MM.1S (cell line): ENCODE data around the gene KLK13.

ENCODE experiments used
- EZH2 ChIP-seq: fragments of 300-600 bp; sonication (generic); optimal IDR thresholded peaks from 2 replicates; pipeline ENCODE3; 2017; ENCODE audit warnings: low read depth, mild to moderate bottlenecking, antibody characterized with exemption, low read length, mixed read lengths
- EZH2phosphoT487 ChIP-seq: fragments of 300-600 bp; sonication (generic); IDR thresholded peaks from 2 replicates; pipeline ENCODE4 v1.6.1; 2018; ENCODE audit warnings: antibody characterized with exemption, low read length
- TF ChIP-seq, protein P1 (sequence below): fragments of 300-600 bp; sonication (generic); IDR thresholded peaks from 2 replicates; pipeline ENCODE4 v1.5.1; 2016; ENCODE audit warnings: antibody characterized with exemption, low read length, mixed read lengths

DNA sequence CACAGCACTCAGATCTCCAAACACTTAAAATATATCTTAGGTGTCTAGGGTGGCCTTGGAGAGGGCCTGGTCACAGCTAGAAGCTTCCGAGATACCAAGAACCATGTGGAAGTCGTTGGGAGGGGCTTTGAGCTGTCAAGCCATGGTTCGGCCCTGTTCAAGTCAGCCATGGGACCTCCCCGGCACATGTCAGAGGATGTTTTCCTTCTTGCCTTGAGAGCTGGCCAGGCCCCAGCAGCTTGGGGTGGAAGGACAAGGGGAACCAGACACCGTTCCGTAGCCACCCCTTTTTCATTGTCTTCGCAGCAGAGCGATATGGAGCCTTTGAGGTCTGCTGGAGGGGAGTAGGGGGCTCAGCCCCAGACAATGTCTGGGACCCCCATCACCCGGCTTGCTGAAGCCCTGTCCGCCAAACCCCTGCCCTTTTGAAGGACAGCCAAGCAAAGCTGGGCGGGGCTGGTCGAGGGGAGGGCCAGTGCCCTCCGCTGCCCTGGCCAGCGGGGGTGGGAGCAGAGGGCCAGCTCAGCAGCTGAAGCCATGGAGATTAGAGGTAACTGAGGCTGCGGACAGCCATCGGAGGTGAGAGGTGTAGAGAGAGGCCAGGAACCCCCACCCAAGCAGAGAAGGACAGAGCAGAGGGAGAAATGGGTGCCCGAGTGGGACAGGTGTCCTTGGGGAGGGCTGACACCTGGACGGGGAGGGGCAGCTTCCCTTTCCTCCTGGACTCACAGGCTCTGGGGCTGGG, 38.9 kb downstream of the KLK13 start:
- TF ChIP-seq, protein P1, sequence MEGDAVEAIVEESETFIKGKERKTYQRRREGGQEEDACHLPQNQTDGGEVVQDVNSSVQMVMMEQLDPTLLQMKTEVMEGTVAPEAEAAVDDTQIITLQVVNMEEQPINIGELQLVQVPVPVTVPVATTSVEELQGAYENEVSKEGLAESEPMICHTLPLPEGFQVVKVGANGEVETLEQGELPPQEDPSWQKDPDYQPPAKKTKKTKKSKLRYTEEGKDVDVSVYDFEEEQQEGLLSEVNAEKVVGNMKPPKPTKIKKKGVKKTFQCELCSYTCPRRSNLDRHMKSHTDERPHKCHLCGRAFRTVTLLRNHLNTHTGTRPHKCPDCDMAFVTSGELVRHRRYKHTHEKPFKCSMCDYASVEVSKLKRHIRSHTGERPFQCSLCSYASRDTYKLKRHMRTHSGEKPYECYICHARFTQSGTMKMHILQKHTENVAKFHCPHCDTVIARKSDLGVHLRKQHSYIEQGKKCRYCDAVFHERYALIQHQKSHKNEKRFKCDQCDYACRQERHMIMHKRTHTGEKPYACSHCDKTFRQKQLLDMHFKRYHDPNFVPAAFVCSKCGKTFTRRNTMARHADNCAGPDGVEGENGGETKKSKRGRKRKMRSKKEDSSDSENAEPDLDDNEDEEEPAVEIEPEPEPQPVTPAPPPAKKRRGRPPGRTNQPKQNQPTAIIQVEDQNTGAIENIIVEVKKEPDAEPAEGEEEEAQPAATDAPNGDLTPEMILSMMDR = no peak
- TF ChIP-seq EZH2phosphoT487 = no peak
- no peak for TF ChIP-seq EZH2
